GM12875 (cell line): ENCODE data around the gene CSNK1G2.

Experiments used
- H3K4me3 ChIP-seq: one replicate; pipeline ENCODE4 v1.5.1; 2011; ENCODE audit warnings: low read depth, low read length, control low read depth
- CTCF ChIP-seq: IDR thresholded peaks from 2 replicates; pipeline ENCODE4 v1.5.1; 2011; ENCODE audit warnings: low read depth, mild to moderate bottlenecking, control low read depth, inconsistent platforms, low read length, moderate library complexity, borderline replicate concordance; ENCODE audit not compliant: insufficient read depth

CSNK1G2 gene

GRCh38 chr19:1992759-1993260 is 51.8 kb downstream of the CSNK1G2 start:
- TF ChIP-seq CTCF, result no peak
- H3K4me3 ChIP-seq, result no peak overlapping the region

GRCh38 chr19:1997353-1998233 is 56.6 kb downstream of the CSNK1G2 start:
- H3K4me3 ChIP-seq, result no peak overlapping the region
- no peak for TF ChIP-seq CTCF

- no peak overlapping the region for H3K4me3 ChIP-seq
- no peak for TF ChIP-seq CTCF
These were observed 58.0 kb downstream of the CSNK1G2 start for GRCh38 chr19:1998712-1999708.

GRCh38 chr19:1999856-2000515 is 59.0 kb downstream of the CSNK1G2 start:
- TF ChIP-seq CTCF, result no peak
- no peak overlapping the region for H3K4me3 ChIP-seq

- no peak overlapping the region for H3K4me3 ChIP-seq
- TF ChIP-seq CTCF, result no peak
These were observed 62.9 kb downstream of the CSNK1G2 start for GRCh38 chr19:2003874-2004273.

- TF ChIP-seq CTCF, result no peak
These were observed 69.2 kb downstream of the CSNK1G2 start for GRCh38 chr19:2010135-2010668.

More at GRCh38 chr19:2010135-2010668, 69.2 kb downstream of the CSNK1G2 start:
- no peak overlapping the region for H3K4me3 ChIP-seq
